Measurements from ENCODE around the gene CDC42EP2.

DNA sequence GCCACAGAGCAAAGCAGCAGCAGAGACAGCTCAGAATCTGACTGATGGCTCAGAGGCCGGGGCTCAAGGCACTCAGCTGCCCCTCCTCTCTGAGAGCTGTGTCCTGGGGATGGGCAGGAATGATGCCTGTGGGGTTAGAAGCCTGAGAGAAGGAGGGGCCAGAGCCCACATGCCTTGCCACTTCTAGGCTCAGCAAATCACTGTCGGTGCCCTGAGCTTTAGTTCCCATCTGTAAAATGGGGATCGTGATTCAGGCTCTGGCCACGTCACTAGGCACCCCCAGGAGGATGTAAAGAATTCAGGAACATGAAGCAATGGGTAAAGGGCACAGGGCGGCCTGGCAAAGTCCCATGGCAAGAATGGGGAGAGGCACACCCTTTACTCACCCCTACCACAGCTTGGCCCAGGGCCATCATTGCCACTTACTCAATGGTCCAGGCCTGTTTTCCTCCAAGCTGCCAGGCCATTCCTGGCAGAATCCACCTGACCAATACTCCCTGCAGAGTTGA is 3.4 kb upstream of the CDC42EP2 start:
- TF ChIP-seq, protein P1, sequence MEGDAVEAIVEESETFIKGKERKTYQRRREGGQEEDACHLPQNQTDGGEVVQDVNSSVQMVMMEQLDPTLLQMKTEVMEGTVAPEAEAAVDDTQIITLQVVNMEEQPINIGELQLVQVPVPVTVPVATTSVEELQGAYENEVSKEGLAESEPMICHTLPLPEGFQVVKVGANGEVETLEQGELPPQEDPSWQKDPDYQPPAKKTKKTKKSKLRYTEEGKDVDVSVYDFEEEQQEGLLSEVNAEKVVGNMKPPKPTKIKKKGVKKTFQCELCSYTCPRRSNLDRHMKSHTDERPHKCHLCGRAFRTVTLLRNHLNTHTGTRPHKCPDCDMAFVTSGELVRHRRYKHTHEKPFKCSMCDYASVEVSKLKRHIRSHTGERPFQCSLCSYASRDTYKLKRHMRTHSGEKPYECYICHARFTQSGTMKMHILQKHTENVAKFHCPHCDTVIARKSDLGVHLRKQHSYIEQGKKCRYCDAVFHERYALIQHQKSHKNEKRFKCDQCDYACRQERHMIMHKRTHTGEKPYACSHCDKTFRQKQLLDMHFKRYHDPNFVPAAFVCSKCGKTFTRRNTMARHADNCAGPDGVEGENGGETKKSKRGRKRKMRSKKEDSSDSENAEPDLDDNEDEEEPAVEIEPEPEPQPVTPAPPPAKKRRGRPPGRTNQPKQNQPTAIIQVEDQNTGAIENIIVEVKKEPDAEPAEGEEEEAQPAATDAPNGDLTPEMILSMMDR (IDR thresholded peaks at IDR 0.05; ENCODE audit: insufficient read depth, low read length, poor library complexity, severe bottlenecking): no peak
- no peak for TF ChIP-seq EZH2phosphoT487 (conservative IDR thresholded peaks at IDR 0.05; ENCODE audit: low read length)
